Type B pancreatic cell (in vitro differentiated cells): ENCODE measurements around the gene ZP2. TPM values are rescaled to one million over a fixed set of nuclear protein-coding genes. Genes with fewer than 3 reads are reported as not detected.

Source experiments
- DNase-seq: peaks from one replicate; pipeline ENCODE4 v3.0.0; 2021; ENCODE audit warnings: mixed read lengths; ENCODE audit not compliant: unreplicated experiment; ENCODE audit errors: extremely low spot score
- H3K27ac Mint-ChIP-seq: 2 replicates; pipeline ENCODE4 v1.8.0; 2021; ENCODE audit warnings: mild to moderate bottlenecking, mixed read lengths
- H3K27me3 Mint-ChIP-seq: 2 replicates; pipeline ENCODE4 v1.8.0; 2021; ENCODE audit warnings: mixed read lengths
- H3K36me3 Mint-ChIP-seq: 2 replicates; pipeline ENCODE4 v1.8.0; 2021; ENCODE audit warnings: mixed read lengths
- H3K4me1 Mint-ChIP-seq: one replicate; pipeline ENCODE4 v1.8.0; 2021; ENCODE audit warnings: mixed read lengths; ENCODE audit not compliant: unreplicated experiment
- H3K4me3 Mint-ChIP-seq: 2 replicates; pipeline ENCODE4 v1.8.0; 2021; ENCODE audit warnings: mild to moderate bottlenecking, mixed read lengths
- H3K9me3 Mint-ChIP-seq: 2 replicates; pipeline ENCODE4 v1.8.0; 2021; ENCODE audit warnings: mixed read lengths
- total RNA-seq: library from RNA; stranded (reverse); gene quantifications from 2 replicates; pipeline ENCODE4 v1.2.1, GENCODE V29; 2021; ENCODE audit warnings: low replicate concordance
- TF ChIP-seq, protein P1 (sequence below): fragments of 200-600 bp; sonication (generic); conservative IDR thresholded peaks from 2 replicates; pipeline ENCODE4 v1.5.0; 2021; ENCODE audit warnings: antibody characterized with exemption, mild to moderate bottlenecking

ZP2 gene
- total RNA-seq, 1 donor from 2014 or later = not detected

DNA sequence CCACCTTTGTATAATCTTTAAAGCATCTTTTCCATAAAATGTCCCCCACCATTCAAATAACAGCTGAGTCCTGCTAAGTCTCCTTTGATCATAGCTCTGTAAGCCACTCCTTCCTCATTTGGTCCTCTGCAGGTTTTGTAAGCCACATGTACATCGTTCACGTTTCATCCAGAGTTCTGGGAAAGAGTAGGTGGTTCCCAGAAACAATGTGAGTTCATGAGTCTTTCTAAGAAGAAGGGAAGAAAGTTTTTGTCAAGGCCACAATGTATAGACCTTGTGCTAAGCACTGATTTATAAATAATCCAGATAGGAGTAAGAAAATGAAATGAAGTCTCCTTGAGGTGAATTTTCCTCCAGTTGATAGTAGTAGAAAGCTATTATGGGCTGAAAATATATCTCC lies 13.4 kb upstream of the ZP2 start:
- no peak overlapping the region for H3K4me3 Mint-ChIP-seq
- H3K27me3 Mint-ChIP-seq = peaks cover 29% of the 10 kb centered on the region
- no peak overlapping the region for H3K27ac Mint-ChIP-seq
- H3K4me1 Mint-ChIP-seq = peaks cover 18% of the 10 kb centered on the region
- TF ChIP-seq, protein P1, sequence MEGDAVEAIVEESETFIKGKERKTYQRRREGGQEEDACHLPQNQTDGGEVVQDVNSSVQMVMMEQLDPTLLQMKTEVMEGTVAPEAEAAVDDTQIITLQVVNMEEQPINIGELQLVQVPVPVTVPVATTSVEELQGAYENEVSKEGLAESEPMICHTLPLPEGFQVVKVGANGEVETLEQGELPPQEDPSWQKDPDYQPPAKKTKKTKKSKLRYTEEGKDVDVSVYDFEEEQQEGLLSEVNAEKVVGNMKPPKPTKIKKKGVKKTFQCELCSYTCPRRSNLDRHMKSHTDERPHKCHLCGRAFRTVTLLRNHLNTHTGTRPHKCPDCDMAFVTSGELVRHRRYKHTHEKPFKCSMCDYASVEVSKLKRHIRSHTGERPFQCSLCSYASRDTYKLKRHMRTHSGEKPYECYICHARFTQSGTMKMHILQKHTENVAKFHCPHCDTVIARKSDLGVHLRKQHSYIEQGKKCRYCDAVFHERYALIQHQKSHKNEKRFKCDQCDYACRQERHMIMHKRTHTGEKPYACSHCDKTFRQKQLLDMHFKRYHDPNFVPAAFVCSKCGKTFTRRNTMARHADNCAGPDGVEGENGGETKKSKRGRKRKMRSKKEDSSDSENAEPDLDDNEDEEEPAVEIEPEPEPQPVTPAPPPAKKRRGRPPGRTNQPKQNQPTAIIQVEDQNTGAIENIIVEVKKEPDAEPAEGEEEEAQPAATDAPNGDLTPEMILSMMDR = no peak
- H3K9me3 Mint-ChIP-seq = no peaks in the 10 kb centered on the region
- no peaks in the 10 kb centered on the region for H3K36me3 Mint-ChIP-seq
- DNase-seq = no peak

DNA sequence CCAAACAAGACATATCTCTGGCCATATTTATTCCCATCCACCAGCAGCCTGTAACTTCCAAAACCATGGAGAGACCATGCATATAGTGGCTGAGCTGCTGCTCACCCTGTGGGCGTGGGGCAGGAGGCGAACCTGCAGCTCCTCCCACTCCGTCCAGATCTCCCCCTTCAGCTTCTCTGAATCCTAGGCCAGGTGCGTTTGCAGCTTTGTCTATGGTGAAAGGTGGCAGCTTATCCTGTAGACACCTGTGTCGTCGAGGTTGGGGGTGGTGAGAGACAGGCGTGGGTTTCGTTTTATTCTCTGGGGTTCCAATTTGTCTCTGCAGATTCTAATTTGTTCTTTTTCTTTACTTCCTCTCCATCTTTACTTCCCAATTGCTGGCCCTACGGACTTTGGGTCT lies 12.4 kb upstream of the ZP2 start:
- Mint-ChIP-seq H3K9me3 (no peaks in the 10 kb centered on the region), H3K36me3 (no peaks in the 10 kb centered on the region), H3K4me3 (no peak overlapping the region), H3K27me3 (peaks cover 29% of the 10 kb centered on the region), H3K27ac (no peak overlapping the region), H3K4me1 (peaks cover 18% of the 10 kb centered on the region)
- no peak for DNase-seq
- TF ChIP-seq, protein P1 = no peak

DNA sequence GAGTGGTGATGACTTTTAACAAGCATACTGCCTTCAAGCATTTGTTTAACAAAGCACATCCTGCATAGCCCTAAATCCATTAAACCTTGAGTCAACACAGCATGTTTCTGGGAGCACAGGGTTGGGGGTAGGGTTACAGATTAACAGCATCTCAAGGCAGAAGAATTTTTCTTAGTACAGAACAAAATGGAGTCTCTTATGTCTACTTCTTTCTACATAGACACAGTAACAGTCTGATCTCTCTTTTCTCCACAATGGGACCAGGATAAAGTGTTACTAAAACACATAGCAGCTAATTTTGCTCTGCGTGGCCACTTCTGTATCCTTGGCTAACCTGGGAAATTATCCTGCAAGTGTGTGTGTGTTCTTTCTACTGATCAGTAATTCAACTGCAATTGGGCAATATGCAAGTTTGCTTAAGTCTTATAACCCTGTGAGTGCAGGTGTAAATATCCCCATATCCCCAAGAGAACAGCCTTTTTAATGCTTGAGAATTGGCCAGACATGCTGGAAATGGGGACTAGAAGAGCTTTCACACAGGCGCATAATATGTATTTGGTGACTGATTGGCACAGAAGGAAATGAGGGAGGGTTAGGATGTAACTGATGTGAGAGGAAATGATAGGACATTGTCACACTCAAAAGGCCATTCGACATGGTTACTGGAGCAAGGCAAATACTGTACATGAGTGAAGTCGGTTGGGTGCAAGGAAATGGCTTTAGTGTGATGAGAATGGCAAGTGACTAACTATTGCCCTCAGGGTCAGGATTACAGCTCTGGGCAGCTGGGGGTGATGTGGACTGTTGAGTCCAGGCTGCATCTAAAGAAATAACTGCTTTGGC lies 11.3 kb upstream of the ZP2 start:
- TF ChIP-seq, protein P1 = no peak
- Mint-ChIP-seq H3K36me3 (no peaks in the 10 kb centered on the region), H3K4me1 (peaks cover 18% of the 10 kb centered on the region), H3K27me3 (peaks cover 29% of the 10 kb centered on the region), H3K9me3 (no peaks in the 10 kb centered on the region), H3K4me3 (no peak overlapping the region), H3K27ac (peak overlapping the region; percentile 3)
- no peak for DNase-seq

DNA sequence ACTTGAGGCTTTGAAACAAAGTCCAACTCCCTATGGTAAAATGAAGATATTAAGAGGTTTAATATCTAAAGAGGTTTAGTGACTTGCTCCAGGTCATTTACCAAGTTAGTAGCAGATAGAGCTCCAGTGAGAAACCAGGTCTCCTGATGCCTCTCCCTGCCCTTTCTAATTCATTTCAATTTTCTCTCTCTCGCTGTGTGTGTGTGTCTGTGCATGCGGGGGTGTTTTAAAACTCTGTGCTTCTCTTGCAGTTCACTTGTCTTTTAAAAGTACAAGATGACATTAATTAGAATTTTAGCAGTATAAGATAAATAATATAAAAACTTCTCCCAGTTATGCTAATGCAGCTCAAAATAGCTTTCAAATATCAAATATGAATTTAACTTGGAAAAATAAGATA lies 8.2 kb upstream of the ZP2 start:
- DNase-seq = no peak
- TF ChIP-seq, protein P1 = no peak
- H3K27ac Mint-ChIP-seq = no peak overlapping the region
- H3K4me1 Mint-ChIP-seq = peaks cover 18% of the 10 kb centered on the region
- no peaks in the 10 kb centered on the region for H3K36me3 Mint-ChIP-seq
- peaks cover 17% of the 10 kb centered on the region for H3K27me3 Mint-ChIP-seq
- peaks cover 4% of the 10 kb centered on the region for H3K9me3 Mint-ChIP-seq
- H3K4me3 Mint-ChIP-seq = no peak overlapping the region

DNA sequence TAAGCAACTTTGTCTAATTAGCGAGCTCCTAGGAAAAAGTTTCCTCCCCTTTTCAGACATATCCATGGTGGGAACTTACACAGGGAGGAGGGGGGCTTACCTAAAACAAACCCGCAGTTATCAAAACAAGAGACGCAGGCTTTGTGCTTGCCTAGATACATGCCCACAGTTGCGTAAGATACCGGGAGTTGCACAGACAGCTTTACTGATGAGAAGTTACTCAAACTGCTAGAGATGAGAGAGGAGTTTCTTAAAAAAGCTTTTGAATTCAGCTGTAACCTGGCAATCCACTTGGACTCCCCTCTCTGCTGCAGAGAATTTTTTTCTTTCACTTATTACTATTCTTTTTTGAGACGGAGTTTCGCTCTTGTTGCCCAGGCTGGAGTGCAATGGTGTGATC lies 6.8 kb upstream of the ZP2 start:
- H3K4me3 Mint-ChIP-seq = no peak overlapping the region
- peaks cover 4% of the 10 kb centered on the region for H3K9me3 Mint-ChIP-seq
- no peak for DNase-seq
- peaks cover 13% of the 10 kb centered on the region for H3K4me1 Mint-ChIP-seq
- no peak overlapping the region for H3K27ac Mint-ChIP-seq
- TF ChIP-seq, protein P1 = no peak
- peaks cover 13% of the 10 kb centered on the region for H3K27me3 Mint-ChIP-seq
- no peaks in the 10 kb centered on the region for H3K36me3 Mint-ChIP-seq
